Measurements from ENCODE around the gene ARHGAP9. TPM values are rescaled to one million over a fixed set of nuclear protein-coding genes. Genes with fewer than 3 reads are reported as not detected.

The ARHGAP9 gene
- total RNA-seq, 6 experiments from 2014 or later = 3.5 to 11.0 (median 6.8) TPM

DNA sequence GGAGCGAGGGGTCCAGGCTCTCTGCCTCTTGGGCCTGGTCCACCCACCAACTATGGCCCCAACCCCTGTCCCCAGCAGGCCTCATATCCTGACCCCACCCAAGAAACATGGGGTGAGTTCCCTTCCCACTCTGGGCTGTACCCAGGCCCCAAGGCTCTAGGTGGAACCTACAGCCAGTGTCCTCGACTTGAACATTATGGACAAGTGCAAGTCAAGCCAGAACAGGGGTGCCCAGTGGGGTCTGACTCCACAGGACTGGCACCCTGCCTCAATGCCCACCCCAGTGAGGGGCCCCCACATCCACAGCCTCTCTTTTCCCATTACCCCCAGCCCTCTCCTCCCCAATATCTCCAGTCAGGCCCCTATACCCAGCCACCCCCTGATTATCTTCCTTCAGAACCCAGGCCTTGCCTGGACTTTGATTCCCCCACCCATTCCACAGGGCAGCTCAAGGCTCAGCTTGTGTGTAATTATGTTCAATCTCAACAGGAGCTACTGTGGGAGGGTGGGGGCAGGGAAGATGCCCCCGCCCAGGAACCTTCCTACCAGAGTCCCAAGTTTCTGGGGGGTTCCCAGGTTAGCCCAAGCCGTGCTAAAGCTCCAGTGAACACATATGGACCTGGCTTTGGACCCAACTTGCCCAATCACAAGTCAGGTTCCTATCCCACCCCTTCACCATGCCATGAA, 8.6 kb downstream of the ARHGAP9 start:
- Histone ChIP-seq H3K4me1 (peaks cover 0 to 10% (median 3%) of the 10 kb centered on the region in 4 donors), H3K36me3 (no peaks in the 10 kb centered on the region), H3K27me3 (peaks cover 0 to 11% of the 10 kb centered on the region in 2 donors), H3K27ac (no peak overlapping the region), H3K4me3 (no peak overlapping the region), H3K9me3 (no peaks in the 10 kb centered on the region)
- DNase-seq (no peak), ATAC-seq (no peak)
- intact Hi-C loops (cut with DNase I) = no loop called here
- 100% methylated on average over 2 of the region's 4 CpGs for WGBS (ENCODE audit: insufficient coverage, low coverage, low lambda C conversion rate, missing lambda C conversion rate)
- TF ChIP-seq POLR2A (IDR thresholded peaks at IDR 0.05) = no peak

DNA sequence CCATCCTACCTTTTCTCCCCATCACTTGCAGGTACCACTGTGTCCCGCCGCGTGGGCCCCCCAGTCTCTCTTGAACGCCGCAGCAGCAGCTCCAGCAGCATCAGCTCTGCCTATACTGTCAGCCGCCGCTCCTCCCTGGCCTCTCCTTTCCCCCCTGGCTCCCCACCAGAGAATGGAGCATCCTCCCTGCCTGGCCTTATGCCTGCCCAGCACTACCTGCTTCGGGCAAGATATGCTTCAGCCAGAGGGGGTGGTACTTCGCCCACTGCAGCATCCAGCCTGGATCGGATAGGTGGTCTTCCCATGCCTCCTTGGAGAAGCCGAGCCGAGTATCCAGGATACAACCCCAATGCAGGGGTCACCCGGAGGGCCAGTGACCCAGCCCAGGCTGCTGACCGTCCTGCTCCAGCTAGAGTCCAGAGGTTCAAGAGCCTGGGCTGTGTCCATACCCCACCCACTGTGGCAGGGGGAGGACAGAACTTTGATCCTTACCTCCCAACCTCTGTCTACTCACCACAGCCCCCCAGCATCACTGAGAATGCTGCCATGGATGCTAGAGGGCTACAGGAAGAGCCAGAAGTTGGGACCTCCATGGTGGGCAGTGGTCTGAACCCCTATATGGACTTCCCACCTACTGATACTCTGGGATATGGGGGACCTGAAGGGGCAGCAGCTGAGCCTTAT, 9.2 kb downstream of the ARHGAP9 start:
- 69% methylated on average over 4 of the region's 14 CpGs for WGBS (ENCODE audit: insufficient coverage, low coverage, low lambda C conversion rate, missing lambda C conversion rate)

GRCh38 chr12:57469296-57470164, 10.1 kb downstream of the ARHGAP9 start:
- 73% methylated on average over 9 of the region's 10 CpGs for WGBS (ENCODE audit: insufficient coverage, low coverage, low lambda C conversion rate, missing lambda C conversion rate)
- TF ChIP-seq POLR2A (IDR thresholded peaks at IDR 0.05) = no peak
- TF ChIP-seq, protein P1, sequence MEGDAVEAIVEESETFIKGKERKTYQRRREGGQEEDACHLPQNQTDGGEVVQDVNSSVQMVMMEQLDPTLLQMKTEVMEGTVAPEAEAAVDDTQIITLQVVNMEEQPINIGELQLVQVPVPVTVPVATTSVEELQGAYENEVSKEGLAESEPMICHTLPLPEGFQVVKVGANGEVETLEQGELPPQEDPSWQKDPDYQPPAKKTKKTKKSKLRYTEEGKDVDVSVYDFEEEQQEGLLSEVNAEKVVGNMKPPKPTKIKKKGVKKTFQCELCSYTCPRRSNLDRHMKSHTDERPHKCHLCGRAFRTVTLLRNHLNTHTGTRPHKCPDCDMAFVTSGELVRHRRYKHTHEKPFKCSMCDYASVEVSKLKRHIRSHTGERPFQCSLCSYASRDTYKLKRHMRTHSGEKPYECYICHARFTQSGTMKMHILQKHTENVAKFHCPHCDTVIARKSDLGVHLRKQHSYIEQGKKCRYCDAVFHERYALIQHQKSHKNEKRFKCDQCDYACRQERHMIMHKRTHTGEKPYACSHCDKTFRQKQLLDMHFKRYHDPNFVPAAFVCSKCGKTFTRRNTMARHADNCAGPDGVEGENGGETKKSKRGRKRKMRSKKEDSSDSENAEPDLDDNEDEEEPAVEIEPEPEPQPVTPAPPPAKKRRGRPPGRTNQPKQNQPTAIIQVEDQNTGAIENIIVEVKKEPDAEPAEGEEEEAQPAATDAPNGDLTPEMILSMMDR (IDR thresholded peaks at IDR 0.05) = no peak
- intact Hi-C loops (cut with DNase I) = no loop called here
- no peaks in the 10 kb centered on the region for H3K9me3 ChIP-seq
- no peak overlapping the region for H3K4me3 ChIP-seq
- no peaks in the 10 kb centered on the region for H3K4me1 ChIP-seq
- no peak for ATAC-seq
- DNase-seq = no peak
- no peaks in the 10 kb centered on the region for H3K27me3 ChIP-seq
- H3K27ac ChIP-seq = no peak overlapping the region
- no peaks in the 10 kb centered on the region for H3K36me3 ChIP-seq

More for the DNA sequence above, 9.2 kb downstream of the ARHGAP9 start:
- TF ChIP-seq, protein P1 (IDR thresholded peaks at IDR 0.05) = no peak
- no peak for TF ChIP-seq POLR2A (IDR thresholded peaks at IDR 0.05)
- no peak for ATAC-seq
- intact Hi-C loops (cut with DNase I) = no loop called here
- H3K36me3 ChIP-seq = no peaks in the 10 kb centered on the region
- no peaks in the 10 kb centered on the region for H3K9me3 ChIP-seq
- peaks cover 0 to 4% (median under 1%) of the 10 kb centered on the region in 4 donors for H3K4me1 ChIP-seq
- no peak overlapping the region for H3K27ac ChIP-seq
- no peak for DNase-seq
- H3K27me3 ChIP-seq = peaks cover 0 to 6% of the 10 kb centered on the region in 2 donors
- no peak overlapping the region for H3K4me3 ChIP-seq

GRCh38 chr12:57467915-57468314, 11.8 kb downstream of the ARHGAP9 start:
- Histone ChIP-seq H3K9me3 (no peaks in the 10 kb centered on the region), H3K27ac (no peak overlapping the region), H3K4me1 (no peaks in the 10 kb centered on the region), H3K4me3 (no peak overlapping the region), H3K27me3 (no peaks in the 10 kb centered on the region), H3K36me3 (no peaks in the 10 kb centered on the region)
- intact Hi-C loops (cut with DNase I) = no loop called here
- 89% methylated on average over 9 of the region's 11 CpGs for WGBS (ENCODE audit: insufficient coverage, low coverage, low lambda C conversion rate, missing lambda C conversion rate)
- ATAC-seq = no peak
- TF ChIP-seq, protein P1 (IDR thresholded peaks at IDR 0.05) = no peak
- TF ChIP-seq POLR2A (IDR thresholded peaks at IDR 0.05) = no peak
- no peak for DNase-seq
